GM18951 (cell line): ENCODE results near the gene DDX41.
"Not testable (repeated sequence)": the region's sequence is repeated elsewhere in the genome, so short reads cannot be mapped to it uniquely, and the experiment has no call there.

Experiments
- POLR2A ChIP-seq: IDR thresholded peaks from 4 replicates; pipeline ENCODE4 v1.6.1; 2011; ENCODE audit warnings: mild to moderate bottlenecking; ENCODE audit not compliant: insufficient read length, insufficient read depth; ENCODE audit errors: extremely low read depth
- in situ Hi-C: fragments of 300-500 bp; cut with MboI; formaldehyde crosslinking; loops from one replicate; pipeline ENCODE4 v1.12.0; 2022; ENCODE audit warnings: low sequenced_read_pairs, mixed read lengths, inconsistent platforms; ENCODE audit not compliant: unreplicated experiment

Gene DDX41

DNA sequence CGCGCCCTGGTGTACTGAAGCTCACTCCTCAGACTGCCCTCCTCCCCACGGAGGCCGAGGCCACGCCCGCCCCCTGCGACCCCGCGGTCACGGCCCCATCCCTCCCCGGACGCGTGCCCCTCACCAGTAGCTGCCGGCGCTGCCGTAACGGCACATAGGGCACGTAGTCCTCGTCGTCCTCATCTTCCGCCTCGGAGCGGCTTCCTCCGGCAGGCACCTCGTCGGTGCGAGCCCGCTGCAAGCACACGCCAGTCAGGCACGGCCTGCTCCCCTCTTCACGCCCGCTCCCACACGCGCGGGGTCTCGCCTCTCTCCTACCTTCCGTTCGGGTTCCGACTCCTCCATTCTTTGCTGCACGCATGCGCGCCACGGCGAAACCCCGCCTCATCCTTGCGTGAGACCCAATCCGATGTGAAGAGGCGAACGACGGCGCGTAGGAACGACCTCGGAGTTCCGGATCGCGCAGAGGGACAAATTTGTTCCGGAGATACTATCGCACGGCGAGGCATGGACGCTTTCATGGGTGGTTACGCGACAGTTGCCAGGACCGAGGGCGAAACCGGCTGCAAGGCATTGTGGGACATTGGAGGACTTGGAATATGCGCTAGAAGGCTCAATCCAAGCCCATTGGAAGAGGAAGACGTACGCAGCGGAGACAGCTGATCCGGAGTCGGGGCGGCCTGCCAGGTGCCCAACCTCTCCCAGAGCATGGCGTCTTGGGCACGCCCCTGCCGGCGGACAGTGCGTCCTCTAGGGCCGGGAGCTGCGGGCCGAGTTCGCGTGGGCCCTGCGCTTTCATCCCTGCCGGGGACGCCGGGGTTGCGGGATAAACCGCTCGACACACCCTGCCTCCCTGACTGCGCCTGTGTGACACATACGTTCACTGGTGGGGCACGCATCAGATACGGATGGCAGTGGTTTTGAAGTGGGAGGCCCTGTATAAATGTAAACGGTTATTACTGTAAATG lies at the start of gene DDX41:
Gene DDX41, minus strand, starts transcription at position 361 of the 968 bp plus-strand sequence. Its CDS starts 16 bp downstream, at position 345.
- peak; percentile 82 for TF ChIP-seq POLR2A
- in situ Hi-C loops = no loop called here

GRCh38 chr5:177565046-177565445 lies 48.3 kb upstream of the DDX41 start:
- in situ Hi-C loops = no loop called here
- no peak for TF ChIP-seq POLR2A

- in situ Hi-C loops = not testable (repeated sequence)
These were observed 42.7 kb upstream of the DDX41 start for GRCh38 chr5:177559446-177559941.

DNA sequence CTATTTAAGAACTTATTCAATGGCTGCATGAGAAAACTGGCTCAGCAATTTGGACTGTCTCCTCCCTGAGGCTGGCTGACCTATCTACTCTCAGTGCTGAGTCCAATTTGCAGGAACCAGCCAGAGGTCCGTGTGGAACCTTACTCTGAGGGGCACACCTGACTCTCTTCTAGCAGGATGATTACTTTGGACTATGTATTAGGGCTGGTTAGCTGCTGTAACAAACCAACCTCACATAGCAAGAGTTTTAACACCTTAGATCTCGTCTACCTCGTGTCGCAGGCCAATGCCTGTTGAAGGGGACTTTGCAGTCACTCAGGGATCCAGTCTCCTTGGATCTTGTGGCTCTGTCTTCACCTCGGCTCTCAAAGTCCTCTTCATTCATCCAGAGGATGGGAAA lies 41.0 kb upstream of the DDX41 start:
- no peak for TF ChIP-seq POLR2A
- in situ Hi-C loops = no loop called here

- in situ Hi-C loops = no loop called here
- no peak for TF ChIP-seq POLR2A
These were observed 40.4 kb upstream of the DDX41 start for GRCh38 chr5:177557041-177557647.

DNA sequence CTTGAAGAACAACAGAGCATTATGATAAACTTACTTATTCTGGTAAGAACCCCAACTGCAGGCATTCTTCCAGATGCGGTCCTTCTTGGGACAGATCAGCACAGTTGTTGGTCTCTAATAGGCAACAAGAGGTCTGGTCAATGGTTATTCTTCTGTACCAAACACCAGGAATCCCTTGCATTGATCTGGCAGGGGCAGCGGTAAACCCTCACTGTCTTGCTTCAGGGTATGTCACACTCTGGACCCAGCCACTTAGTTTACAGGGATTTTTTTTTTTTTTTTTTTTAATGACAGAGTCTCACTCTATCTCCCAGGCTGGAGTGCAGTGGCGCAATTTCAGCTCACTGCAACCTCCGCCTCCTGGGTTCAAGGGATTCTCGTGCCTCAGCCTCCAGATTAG lies 38.9 kb upstream of the DDX41 start:
- in situ Hi-C loops = no loop called here
- TF ChIP-seq POLR2A = no peak

- in situ Hi-C loops = no loop called here
- no peak for TF ChIP-seq POLR2A
These were observed 38.5 kb upstream of the DDX41 start for GRCh38 chr5:177555228-177555627.

GRCh38 chr5:177554474-177555111 lies 37.8 kb upstream of the DDX41 start, which contains the start of gene FAM193B:
TSS of gene FAM193B (minus strand) at chr5:177554563. CDS start at chr5:177554458, 105 bp downstream.
- in situ Hi-C loops = no loop called here
- TF ChIP-seq POLR2A = no peak

DNA sequence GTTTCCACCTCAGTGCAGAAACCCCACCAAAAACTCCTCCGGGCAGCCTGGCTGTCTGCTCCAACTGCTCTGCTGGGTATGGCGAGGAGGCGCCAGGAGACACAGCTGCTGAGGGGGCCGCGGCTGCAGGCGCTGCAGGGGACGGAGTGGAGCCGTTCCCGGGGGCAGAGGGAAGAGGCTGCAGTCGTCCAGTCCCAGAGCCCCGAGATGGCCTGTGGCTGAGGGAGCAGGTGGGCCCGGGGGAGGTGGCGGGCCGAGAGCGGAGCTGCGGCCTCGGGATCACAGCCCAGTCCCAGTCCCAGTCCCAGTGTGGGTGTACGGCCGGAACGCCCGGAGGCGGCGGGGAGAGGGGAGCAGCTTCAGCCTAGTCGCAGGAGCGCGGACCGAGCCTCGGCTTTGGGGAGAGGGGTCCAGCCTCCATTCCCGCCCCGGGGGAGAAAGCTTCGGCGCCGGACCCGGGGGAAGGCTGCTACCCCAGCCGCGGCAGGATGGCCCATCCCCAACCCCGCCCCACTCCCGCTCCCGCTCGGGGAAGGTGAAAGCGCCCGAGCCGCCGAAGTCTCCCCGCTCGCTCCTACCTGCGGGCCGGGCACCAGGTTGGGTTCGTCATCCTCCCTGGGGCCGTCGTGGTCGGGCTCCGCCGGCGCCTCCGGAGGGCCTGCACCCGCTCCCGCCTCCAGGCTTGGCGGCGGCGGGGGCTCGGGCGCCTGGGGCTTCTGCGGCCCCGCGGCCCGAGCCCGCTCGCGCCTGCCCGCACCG lies 37.1 kb upstream of the DDX41 start:
- in situ Hi-C loops = no loop called here
- TF ChIP-seq POLR2A = no peak

- in situ Hi-C loops = no loop called here
- TF ChIP-seq POLR2A = no peak
These were observed 36.2 kb upstream of the DDX41 start for GRCh38 chr5:177552839-177553455.

GRCh38 chr5:177550122-177550521 lies 33.4 kb upstream of the DDX41 start:
- in situ Hi-C loops = no loop called here
- no peak for TF ChIP-seq POLR2A

DNA sequence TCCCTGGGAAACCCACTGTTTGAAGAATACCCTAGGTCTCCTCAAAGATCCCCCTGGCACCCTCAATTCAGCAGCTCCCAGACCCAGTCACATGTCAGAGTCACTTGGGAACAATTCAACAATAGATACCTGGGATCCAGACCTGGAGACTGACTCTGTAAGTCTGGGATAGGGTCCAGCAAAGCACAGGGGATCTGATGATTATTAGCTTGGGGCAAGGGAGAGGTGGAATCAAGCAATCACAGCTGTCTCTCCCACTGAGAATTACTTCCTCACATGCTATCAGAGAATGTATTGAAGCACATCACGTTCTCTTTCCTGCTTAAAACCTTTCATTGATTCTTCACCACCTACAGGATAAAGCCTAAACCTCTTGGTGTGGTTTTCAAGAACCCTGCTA lies 31.7 kb upstream of the DDX41 start:
- in situ Hi-C loops = no loop called here
- no peak for TF ChIP-seq POLR2A
